OCI-LY1 (cell line): ENCODE data around the gene ATP8B1.

ENCODE experiments used
- H2AFZ ChIP-seq: fragments of 200-600 bp; sonication (generic), shearing (Covaris generic); 2 replicates; pipeline ENCODE4 v1.6.0; 2014; ENCODE audit warnings: antibody characterized with exemption, mild to moderate bottlenecking, low read length
- H3F3A ChIP-seq: fragments of 200-600 bp; sonication (generic), shearing (Covaris generic); 2 replicates; pipeline ENCODE4 v1.6.0; 2014; ENCODE audit warnings: mild to moderate bottlenecking, antibody characterized with exemption, low read length, moderate library complexity; ENCODE audit not compliant: insufficient read depth
- H3K27ac ChIP-seq: fragments of 200-600 bp; sonication (generic); 2 replicates; pipeline ENCODE4 v1.5.1; 2014; ENCODE audit warnings: low read length, mixed run types, mild to moderate bottlenecking, low read depth; ENCODE audit not compliant: poor library complexity, severe bottlenecking
- H3K27me3 ChIP-seq: fragments of 200-600 bp; sonication (generic); 2 replicates; pipeline ENCODE4 v1.6.0; 2014; ENCODE audit warnings: antibody characterized with exemption, mild to moderate bottlenecking, low read length, moderate library complexity; ENCODE audit not compliant: insufficient read depth
- H3K36me3 ChIP-seq: fragments of 200-600 bp; sonication (generic); 2 replicates; pipeline ENCODE4 v1.6.1; 2014; ENCODE audit warnings: mild to moderate bottlenecking, antibody characterized with exemption, low read length, moderate library complexity, mixed read lengths; ENCODE audit not compliant: insufficient read depth
- H3K4me1 ChIP-seq: fragments of 200-600 bp; sonication (generic); 2 replicates; pipeline ENCODE4 v1.5.1; 2014; ENCODE audit warnings: mild to moderate bottlenecking, low read length, moderate library complexity; ENCODE audit not compliant: insufficient read depth, severe bottlenecking
- H3K4me2 ChIP-seq: fragments of 200-600 bp; sonication (generic), shearing (Covaris generic); 2 replicates; pipeline ENCODE4 v1.6.1; 2014; ENCODE audit warnings: low read length
- H3K4me3 ChIP-seq: fragments of 200-600 bp; sonication (generic); 2 replicates; pipeline ENCODE4 v1.5.1; 2014; ENCODE audit warnings: low read length, low read depth, mild to moderate bottlenecking, mixed read lengths; ENCODE audit not compliant: poor library complexity, severe bottlenecking
- H3K79me2 ChIP-seq: fragments of 200-600 bp; shearing (Covaris generic); 2 replicates; pipeline ENCODE4 v1.6.1; 2016; ENCODE audit warnings: mixed run types, low read length, mixed read lengths; ENCODE audit not compliant: insufficient read depth
- H3K9ac ChIP-seq: fragments of 200-600 bp; sonication (generic), shearing (Covaris generic); 2 replicates; pipeline ENCODE4 v1.6.1; 2014; ENCODE audit warnings: mild to moderate bottlenecking, low read length, mixed read lengths
- H3K9me2 ChIP-seq: fragments of 200-600 bp; sonication (generic), shearing (Covaris generic); 2 replicates; pipeline ENCODE4 v1.6.1; 2014; ENCODE audit warnings: low read depth, mild to moderate bottlenecking, low read length, mixed read lengths
- H3K9me3 ChIP-seq: fragments of 200-600 bp; shearing (Covaris generic); 2 replicates; pipeline ENCODE4 v1.6.1; 2014; ENCODE audit warnings: low read length, mixed read lengths
- H4K20me1 ChIP-seq: fragments of 200-600 bp; sonication (generic), shearing (Covaris generic); 2 replicates; pipeline ENCODE4 v1.6.0; 2016; ENCODE audit warnings: mild to moderate bottlenecking, low read length; ENCODE audit not compliant: insufficient read depth
- EZH2 ChIP-seq: fragments of 200-600 bp; sonication (generic), shearing (Covaris generic); IDR thresholded peaks from 2 replicates; pipeline ENCODE4 v1.8.0; 2017; ENCODE audit warnings: borderline replicate concordance, mixed run types, mild to moderate bottlenecking, antibody characterized with exemption, low read length, moderate library complexity, mixed read lengths
- TF ChIP-seq, protein P1 (sequence below): fragments of 200-600 bp; sonication (generic), shearing (Covaris generic); IDR thresholded peaks from 2 replicates; pipeline ENCODE4 v1.5.1; 2017; ENCODE audit warnings: mild to moderate bottlenecking, antibody characterized with exemption, low read length, moderate library complexity, mixed read lengths

Gene ATP8B1

DNA sequence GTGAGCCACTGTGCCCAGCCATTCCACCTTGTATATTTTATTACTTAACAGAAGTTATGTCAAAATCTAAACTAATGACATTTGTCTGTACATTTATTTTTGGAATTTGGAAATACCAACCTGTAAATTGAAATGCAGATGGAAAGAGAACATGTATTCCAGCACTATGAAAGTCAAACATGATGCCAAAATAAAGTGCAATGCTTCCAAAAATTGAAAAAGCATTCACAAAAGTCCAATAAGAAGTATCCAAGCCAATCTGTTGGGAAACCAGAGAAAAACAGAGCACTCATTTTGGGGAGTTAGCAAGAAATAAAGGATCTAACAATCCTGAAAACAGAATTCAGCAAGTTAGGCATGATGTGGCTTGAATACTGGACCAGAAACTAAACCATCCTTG lies 151.2 kb downstream of the ATP8B1 start:
- Histone ChIP-seq H3K9me3 (peaks cover 15% of the 10 kb centered on the region), H3K9me2 (no peaks in the 10 kb centered on the region), H3K4me2 (no peak overlapping the region), H3F3A (no peaks in the 10 kb centered on the region), H3K79me2 (peaks cover 55% of the 10 kb centered on the region), H3K27ac (no peak overlapping the region), H3K36me3 (peaks cover 36% of the 10 kb centered on the region), H3K27me3 (no peaks in the 10 kb centered on the region), H3K9ac (no peak overlapping the region), H4K20me1 (no peaks in the 10 kb centered on the region), H3K4me3 (no peak overlapping the region), H2AFZ (no peak overlapping the region), H3K4me1 (no peaks in the 10 kb centered on the region)
- TF ChIP-seq, protein P1, sequence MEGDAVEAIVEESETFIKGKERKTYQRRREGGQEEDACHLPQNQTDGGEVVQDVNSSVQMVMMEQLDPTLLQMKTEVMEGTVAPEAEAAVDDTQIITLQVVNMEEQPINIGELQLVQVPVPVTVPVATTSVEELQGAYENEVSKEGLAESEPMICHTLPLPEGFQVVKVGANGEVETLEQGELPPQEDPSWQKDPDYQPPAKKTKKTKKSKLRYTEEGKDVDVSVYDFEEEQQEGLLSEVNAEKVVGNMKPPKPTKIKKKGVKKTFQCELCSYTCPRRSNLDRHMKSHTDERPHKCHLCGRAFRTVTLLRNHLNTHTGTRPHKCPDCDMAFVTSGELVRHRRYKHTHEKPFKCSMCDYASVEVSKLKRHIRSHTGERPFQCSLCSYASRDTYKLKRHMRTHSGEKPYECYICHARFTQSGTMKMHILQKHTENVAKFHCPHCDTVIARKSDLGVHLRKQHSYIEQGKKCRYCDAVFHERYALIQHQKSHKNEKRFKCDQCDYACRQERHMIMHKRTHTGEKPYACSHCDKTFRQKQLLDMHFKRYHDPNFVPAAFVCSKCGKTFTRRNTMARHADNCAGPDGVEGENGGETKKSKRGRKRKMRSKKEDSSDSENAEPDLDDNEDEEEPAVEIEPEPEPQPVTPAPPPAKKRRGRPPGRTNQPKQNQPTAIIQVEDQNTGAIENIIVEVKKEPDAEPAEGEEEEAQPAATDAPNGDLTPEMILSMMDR: no peak
- no peak for TF ChIP-seq EZH2

DNA sequence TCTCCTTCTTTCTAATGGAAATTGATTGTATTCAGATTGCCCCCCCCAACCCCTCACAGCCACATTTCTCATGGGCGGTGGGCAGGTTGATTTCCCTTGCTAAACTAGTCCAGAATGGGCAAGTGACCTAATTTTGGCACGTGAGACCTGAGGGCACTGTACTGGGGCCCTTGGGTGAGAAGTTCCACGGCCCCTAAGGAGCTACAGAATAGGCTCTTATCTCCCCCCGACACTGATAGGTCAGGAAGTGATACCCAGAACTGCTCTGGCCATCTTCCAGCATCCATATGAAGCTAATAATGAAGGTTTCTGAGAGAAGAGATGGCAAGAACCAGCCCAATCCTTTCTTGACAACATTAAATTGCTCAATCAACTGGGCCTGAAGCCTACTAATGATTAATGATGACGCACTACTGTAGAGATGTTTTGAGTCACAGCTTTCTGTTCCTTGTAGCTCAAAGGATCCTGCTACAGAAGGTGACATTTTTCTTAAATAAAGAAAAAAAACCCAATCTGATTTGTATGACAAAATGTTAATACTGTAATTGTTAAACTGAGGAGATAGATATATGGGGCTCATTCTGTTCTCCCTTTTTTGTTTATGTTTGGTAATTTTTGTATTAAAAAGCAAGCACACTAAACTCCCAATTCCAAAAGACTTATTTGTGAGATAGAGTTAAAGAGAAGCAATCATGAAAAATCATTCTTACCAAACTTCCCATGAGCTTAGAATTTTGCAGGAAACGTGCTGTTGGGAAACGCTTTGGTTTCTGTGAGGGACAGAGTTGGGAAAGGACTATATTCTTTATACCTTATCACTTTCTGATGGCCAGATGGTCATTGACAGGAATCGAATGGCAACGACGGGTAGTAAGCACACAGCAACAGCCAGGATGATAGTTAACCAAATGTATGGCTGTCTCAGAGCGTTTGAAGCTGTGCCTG lies 153.3 kb downstream of the ATP8B1 start:
- no peaks in the 10 kb centered on the region for H3K9me2 ChIP-seq
- no peak overlapping the region for H3K27ac ChIP-seq
- 0 out of 2 replicates have a peak, but pooled peaks cover 4% of the 10 kb centered on the region for H3K9me3 ChIP-seq
- H3K9ac ChIP-seq: no peak overlapping the region
- no peak for TF ChIP-seq EZH2
- TF ChIP-seq, protein P1: no peak
- H3F3A ChIP-seq: no peaks in the 10 kb centered on the region
- no peaks in the 10 kb centered on the region for H3K4me1 ChIP-seq
- H3K4me2 ChIP-seq: no peak overlapping the region
- no peaks in the 10 kb centered on the region for H4K20me1 ChIP-seq
- H3K36me3 ChIP-seq: peaks cover 25% of the 10 kb centered on the region
- no peak overlapping the region for H3K4me3 ChIP-seq
- no peak overlapping the region for H2AFZ ChIP-seq
- no peaks in the 10 kb centered on the region for H3K27me3 ChIP-seq
- H3K79me2 ChIP-seq: peaks cover 54% of the 10 kb centered on the region

DNA sequence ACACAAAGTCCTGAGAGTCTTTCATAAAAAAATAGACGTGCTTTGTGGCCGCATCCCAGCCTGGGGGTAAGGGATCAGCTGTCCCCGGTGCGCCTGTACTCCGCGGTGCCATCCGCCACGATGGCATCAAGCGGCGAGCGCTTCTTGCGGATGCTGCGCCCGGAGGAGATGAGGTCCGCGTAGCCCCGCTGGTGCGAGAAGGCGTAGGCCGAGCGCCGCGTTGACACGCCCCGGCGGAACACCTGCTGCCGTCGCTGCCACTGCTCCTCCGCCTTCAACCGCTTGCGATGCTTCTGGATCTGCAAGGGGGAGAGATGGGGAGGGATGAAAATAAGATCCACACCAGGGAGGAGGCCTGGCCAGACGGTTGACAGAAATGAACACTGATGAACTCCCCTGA lies 154.7 kb downstream of the ATP8B1 start:
- no peak overlapping the region for H2AFZ ChIP-seq
- H3K9me3 ChIP-seq: 0 out of 2 replicates have a peak, but pooled peaks cover 4% of the 10 kb centered on the region
- no peak for TF ChIP-seq EZH2
- TF ChIP-seq, protein P1: no peak
- no peak overlapping the region for H3K4me3 ChIP-seq
- H3K4me2 ChIP-seq: no peak overlapping the region
- peaks cover 26% of the 10 kb centered on the region for H3K36me3 ChIP-seq
- no peak overlapping the region for H3K9ac ChIP-seq
- no peaks in the 10 kb centered on the region for H4K20me1 ChIP-seq
- no peaks in the 10 kb centered on the region for H3K27me3 ChIP-seq
- H3K79me2 ChIP-seq: peaks cover 61% of the 10 kb centered on the region
- H3F3A ChIP-seq: no peaks in the 10 kb centered on the region
- H3K9me2 ChIP-seq: no peaks in the 10 kb centered on the region
- no peaks in the 10 kb centered on the region for H3K4me1 ChIP-seq
- H3K27ac ChIP-seq: no peak overlapping the region
